ENCODE results near the gene WDR44. TPM values are rescaled to one million over a fixed set of nuclear protein-coding genes. Genes with fewer than 3 reads are reported as not detected.
A peak's percentile ranks its signal among the peaks of the same experiment; 100 is the strongest.

Gene WDR44
- total RNA-seq, 1 experiment from 2014 or later, result 22.3 TPM

DNA sequence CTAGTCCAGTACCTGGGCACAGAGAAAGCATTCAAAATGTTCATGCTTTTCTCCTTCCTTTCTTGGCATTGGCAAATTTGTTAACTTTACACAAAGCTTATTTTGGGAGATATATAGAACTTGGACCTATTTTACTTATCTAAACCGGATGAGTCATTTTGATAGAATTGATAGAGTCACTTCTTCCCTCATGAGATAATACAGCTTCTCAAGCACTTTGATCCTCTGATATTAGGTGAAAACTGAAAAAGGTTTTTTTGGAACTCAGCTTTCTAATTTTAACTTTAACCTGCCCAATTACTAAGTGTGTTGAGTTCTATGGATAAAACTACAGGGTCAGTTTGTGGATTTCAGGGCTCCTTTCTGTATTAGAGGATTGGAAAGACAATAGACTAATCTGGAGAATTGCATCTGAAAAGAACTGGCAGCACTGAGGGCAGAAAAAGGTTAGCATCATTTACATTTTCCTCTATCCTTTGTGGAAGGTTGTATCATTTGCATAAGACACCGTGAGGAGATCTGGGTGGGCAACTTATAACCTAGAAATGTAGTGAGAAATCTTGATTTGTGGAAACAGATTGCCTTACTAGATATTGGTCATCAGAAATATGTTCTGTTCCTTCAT lies 2.4 kb downstream of the WDR44 start:
- ChIA-PET CTCF (no interaction called here), POLR2A (interaction anchor here (1.0 kb wide), 1 partner anchor 27 kb away, joined by 3 read pairs; no protein-coding TSS in a partner anchor)
- H3K36me3 ChIP-seq (ENCODE audit: control insufficient read depth, insufficient read depth, low read length), result no peaks in the 10 kb centered on the region
- BruUV-seq (replicated peaks), result no TSS peak
- H3K9me3 ChIP-seq (ENCODE audit: control insufficient read depth, insufficient read depth, low read depth, low read length), result no peaks in the 10 kb centered on the region
- H3K4me1 ChIP-seq (ENCODE audit: control insufficient read depth, insufficient read depth, low read length), result peaks cover 36% of the 10 kb centered on the region
- ATAC-seq, result no peak
- TF ChIP-seq, protein P1, sequence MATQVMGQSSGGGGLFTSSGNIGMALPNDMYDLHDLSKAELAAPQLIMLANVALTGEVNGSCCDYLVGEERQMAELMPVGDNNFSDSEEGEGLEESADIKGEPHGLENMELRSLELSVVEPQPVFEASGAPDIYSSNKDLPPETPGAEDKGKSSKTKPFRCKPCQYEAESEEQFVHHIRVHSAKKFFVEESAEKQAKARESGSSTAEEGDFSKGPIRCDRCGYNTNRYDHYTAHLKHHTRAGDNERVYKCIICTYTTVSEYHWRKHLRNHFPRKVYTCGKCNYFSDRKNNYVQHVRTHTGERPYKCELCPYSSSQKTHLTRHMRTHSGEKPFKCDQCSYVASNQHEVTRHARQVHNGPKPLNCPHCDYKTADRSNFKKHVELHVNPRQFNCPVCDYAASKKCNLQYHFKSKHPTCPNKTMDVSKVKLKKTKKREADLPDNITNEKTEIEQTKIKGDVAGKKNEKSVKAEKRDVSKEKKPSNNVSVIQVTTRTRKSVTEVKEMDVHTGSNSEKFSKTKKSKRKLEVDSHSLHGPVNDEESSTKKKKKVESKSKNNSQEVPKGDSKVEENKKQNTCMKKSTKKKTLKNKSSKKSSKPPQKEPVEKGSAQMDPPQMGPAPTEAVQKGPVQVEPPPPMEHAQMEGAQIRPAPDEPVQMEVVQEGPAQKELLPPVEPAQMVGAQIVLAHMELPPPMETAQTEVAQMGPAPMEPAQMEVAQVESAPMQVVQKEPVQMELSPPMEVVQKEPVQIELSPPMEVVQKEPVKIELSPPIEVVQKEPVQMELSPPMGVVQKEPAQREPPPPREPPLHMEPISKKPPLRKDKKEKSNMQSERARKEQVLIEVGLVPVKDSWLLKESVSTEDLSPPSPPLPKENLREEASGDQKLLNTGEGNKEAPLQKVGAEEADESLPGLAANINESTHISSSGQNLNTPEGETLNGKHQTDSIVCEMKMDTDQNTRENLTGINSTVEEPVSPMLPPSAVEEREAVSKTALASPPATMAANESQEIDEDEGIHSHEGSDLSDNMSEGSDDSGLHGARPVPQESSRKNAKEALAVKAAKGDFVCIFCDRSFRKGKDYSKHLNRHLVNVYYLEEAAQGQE (IDR thresholded peaks at IDR 0.05; ENCODE audit: insufficient read depth in 1 of 2, low read depth in 2 of 2, low read length in 1 of 2), result no peak
- TF ChIP-seq SIN3A (IDR thresholded peaks at IDR 0.05; ENCODE audit: borderline replicate concordance, insufficient read depth, low read depth, low read length), result no peak
- TF ChIP-seq, protein P2, sequence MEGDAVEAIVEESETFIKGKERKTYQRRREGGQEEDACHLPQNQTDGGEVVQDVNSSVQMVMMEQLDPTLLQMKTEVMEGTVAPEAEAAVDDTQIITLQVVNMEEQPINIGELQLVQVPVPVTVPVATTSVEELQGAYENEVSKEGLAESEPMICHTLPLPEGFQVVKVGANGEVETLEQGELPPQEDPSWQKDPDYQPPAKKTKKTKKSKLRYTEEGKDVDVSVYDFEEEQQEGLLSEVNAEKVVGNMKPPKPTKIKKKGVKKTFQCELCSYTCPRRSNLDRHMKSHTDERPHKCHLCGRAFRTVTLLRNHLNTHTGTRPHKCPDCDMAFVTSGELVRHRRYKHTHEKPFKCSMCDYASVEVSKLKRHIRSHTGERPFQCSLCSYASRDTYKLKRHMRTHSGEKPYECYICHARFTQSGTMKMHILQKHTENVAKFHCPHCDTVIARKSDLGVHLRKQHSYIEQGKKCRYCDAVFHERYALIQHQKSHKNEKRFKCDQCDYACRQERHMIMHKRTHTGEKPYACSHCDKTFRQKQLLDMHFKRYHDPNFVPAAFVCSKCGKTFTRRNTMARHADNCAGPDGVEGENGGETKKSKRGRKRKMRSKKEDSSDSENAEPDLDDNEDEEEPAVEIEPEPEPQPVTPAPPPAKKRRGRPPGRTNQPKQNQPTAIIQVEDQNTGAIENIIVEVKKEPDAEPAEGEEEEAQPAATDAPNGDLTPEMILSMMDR (IDR thresholded peaks at IDR 0.05), result no peak
- peak overlapping the region; percentile 94 to 99 for H3K4me3 ChIP-seq (ENCODE audit: low read depth in 2 of 2, low read length in 2 of 2)
- in situ Hi-C loops (cut with HindIII; ENCODE audit: low pct_unique_long_range_greater_than_20kb, low sequenced_read_pairs), result no loop called here
- intact Hi-C loops (cut with micrococcal nuclease; ENCODE audit: unreplicated experiment), result no loop called here
- H3K27me3 ChIP-seq (ENCODE audit: control insufficient read depth, insufficient read depth, low read length), result no peaks in the 10 kb centered on the region
- DNase-seq (ENCODE audit: low read depth, low spot score), result no peak
- H3K27ac ChIP-seq (ENCODE audit: low read length), result peak overlapping the region; percentile 94

DNA sequence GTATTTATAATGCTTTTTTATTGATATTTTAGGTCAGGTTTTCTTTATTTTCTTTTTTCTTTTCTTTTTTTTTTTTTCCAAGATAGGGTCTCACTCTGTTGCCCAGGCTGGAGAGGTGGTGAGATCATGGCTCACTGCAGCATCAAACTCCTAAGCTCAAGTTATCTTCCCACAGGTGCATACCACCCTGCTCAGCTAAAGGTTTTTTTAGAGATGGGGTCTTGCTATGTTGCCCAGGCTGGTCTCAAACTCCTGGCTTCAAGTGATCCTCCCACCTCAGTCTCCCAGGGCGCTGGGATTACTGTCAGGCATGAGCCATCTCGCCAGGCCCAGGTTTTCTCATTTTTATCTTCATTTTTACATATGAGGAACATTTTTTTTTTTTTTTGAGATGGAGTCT lies 3.3 kb downstream of the WDR44 start:
- no peak overlapping the region for H3K27ac ChIP-seq (ENCODE audit: low read length)
- ChIA-PET CTCF (no interaction called here), POLR2A (no interaction called here)
- no peaks in the 10 kb centered on the region for H3K36me3 ChIP-seq (ENCODE audit: control insufficient read depth, insufficient read depth, low read length)
- intact Hi-C loops (cut with micrococcal nuclease; ENCODE audit: unreplicated experiment) (no loop called here), in situ Hi-C loops (cut with HindIII; ENCODE audit: low pct_unique_long_range_greater_than_20kb, low sequenced_read_pairs) (no loop called here)
- H3K4me3 ChIP-seq (ENCODE audit: low read depth in 2 of 2, low read length in 2 of 2), result no peak overlapping the region
- ATAC-seq (no peak), DNase-seq (ENCODE audit: low read depth, low spot score) (no peak)
- no TSS peak for BruUV-seq (replicated peaks)
- no peak for TF ChIP-seq TCF7L2 (IDR thresholded peaks at IDR 0.05; ENCODE audit: low read depth, low read length)
- no peak for TF ChIP-seq POLR2AphosphoS5 (IDR thresholded peaks at IDR 0.05; ENCODE audit: low read depth, low read length)
- TF ChIP-seq, protein P1 (IDR thresholded peaks at IDR 0.05; ENCODE audit: insufficient read depth in 1 of 2, low read depth in 2 of 2, low read length in 1 of 2), result no peak
- TF ChIP-seq, protein P2 (IDR thresholded peaks at IDR 0.05), result no peak
- no peak for TF ChIP-seq SIN3A (IDR thresholded peaks at IDR 0.05; ENCODE audit: borderline replicate concordance, insufficient read depth, low read depth, low read length)
- no peaks in the 10 kb centered on the region for H3K27me3 ChIP-seq (ENCODE audit: control insufficient read depth, insufficient read depth, low read length)
- H3K4me1 ChIP-seq (ENCODE audit: control insufficient read depth, insufficient read depth, low read length), result peaks cover 38% of the 10 kb centered on the region
- H3K9me3 ChIP-seq (ENCODE audit: control insufficient read depth, insufficient read depth, low read depth, low read length), result no peaks in the 10 kb centered on the region
